ENCODE results near the gene PDCD5.
"Not testable (repeated sequence)": the region's sequence is repeated elsewhere in the genome, so short reads cannot be mapped to it uniquely, and the experiment has no call there.

The PDCD5 gene

GRCh38 chr19:32563761-32564160 lies 17.2 kb upstream of the PDCD5 start:
- no peak for DNase-seq (ENCODE audit: extremely low spot score)
- no peak for TF ChIP-seq FOXK2 (IDR thresholded peaks at IDR 0.05)
- TF ChIP-seq LEF1 (IDR thresholded peaks at IDR 0.05; ENCODE audit: borderline replicate concordance) = no peak
- TF ChIP-seq SP1 (IDR thresholded peaks at IDR 0.05) = no peak
- no peak for TF ChIP-seq HDGF (IDR thresholded peaks at IDR 0.05; ENCODE audit: borderline replicate concordance)
- no peak for TF ChIP-seq ZNF384 (IDR thresholded peaks at IDR 0.05)
- TF ChIP-seq NFRKB (IDR thresholded peaks at IDR 0.05) = no peak
- TF ChIP-seq ELF4 (IDR thresholded peaks at IDR 0.05) = no peak
- no peak for TF ChIP-seq ARNT (IDR thresholded peaks at IDR 0.05)
- TF ChIP-seq PKNOX1 (IDR thresholded peaks at IDR 0.05) = no peak
- no peak for TF ChIP-seq L3MBTL2 (conservative IDR thresholded peaks at IDR 0.05)
- no peak for TF ChIP-seq BHLHE40 (IDR thresholded peaks at IDR 0.05; ENCODE audit: borderline replicate concordance)
- POLR2A ChIA-PET = no interaction called here
- CTCF ChIA-PET = no interaction called here

GRCh38 chr19:32566246-32566830 lies 14.7 kb upstream of the PDCD5 start:
- no peak for DNase-seq (ENCODE audit: extremely low spot score)
- no peak for TF ChIP-seq HDGF (IDR thresholded peaks at IDR 0.05; ENCODE audit: borderline replicate concordance)
- TF ChIP-seq FOXA1 (IDR thresholded peaks at IDR 0.05) = no peak
- TF ChIP-seq ZNF384 (IDR thresholded peaks at IDR 0.05) = no peak
- ChIA-PET CTCF (interaction anchor here (0.6 kb wide), 1 partner anchor 1661 kb away, joined by 3 read pairs; no protein-coding TSS in a partner anchor), POLR2A (no interaction called here)

GRCh38 chr19:32567486-32567885 lies 13.5 kb upstream of the PDCD5 start:
- no peak for DNase-seq (ENCODE audit: extremely low spot score)
- TF ChIP-seq CTBP1 (IDR thresholded peaks at IDR 0.05; ENCODE audit: borderline replicate concordance) (no peak), LEF1 (IDR thresholded peaks at IDR 0.05; ENCODE audit: borderline replicate concordance) (no peak), FOXK2 (IDR thresholded peaks at IDR 0.05) (no peak), PKNOX1 (IDR thresholded peaks at IDR 0.05) (no peak), ZNF384 (IDR thresholded peaks at IDR 0.05) (no peak), ELF4 (IDR thresholded peaks at IDR 0.05) (no peak), NFRKB (IDR thresholded peaks at IDR 0.05) (no peak)
- ChIA-PET POLR2A (no interaction called here), CTCF (no interaction called here)

GRCh38 chr19:32570081-32570785 lies 10.8 kb upstream of the PDCD5 start:
- ChIA-PET POLR2A (interaction anchor here (1.3 kb wide), 1 partner anchor 11 kb away, joined by 4 read pairs; the partner anchor contains the start of gene PDCD5), CTCF (interaction anchor here (0.6 to 1.3 kb wide), 5 partner anchors 105 to 1606 kb away, joined by 3 to 6 read pairs (median 3); no protein-coding TSS in a partner anchor)
- peak; percentile 61 for DNase-seq (ENCODE audit: extremely low spot score)
- TF ChIP-seq PKNOX1 (IDR thresholded peaks at IDR 0.05) (no peak), L3MBTL2 (conservative IDR thresholded peaks at IDR 0.05) (peak; percentile 54), FOXK2 (IDR thresholded peaks at IDR 0.05) (peak; percentile 20; the same call in 1 of the 2 replicates)

- POLR2A ChIA-PET = interaction anchor here (1.3 kb wide), 1 partner anchor 10 kb away, joined by 4 read pairs; the partner anchor contains the start of gene PDCD5
- CTCF ChIA-PET; DNase-seq (ENCODE audit: extremely low spot score): not testable (repeated sequence)
Measured at GRCh38 chr19:32571471-32572075, 9.4 kb upstream of the PDCD5 start.

GRCh38 chr19:32572700-32573491 lies 8.1 kb upstream of the PDCD5 start:
- DNase-seq (ENCODE audit: extremely low spot score); POLR2A ChIA-PET; CTCF ChIA-PET: not testable (repeated sequence)

- POLR2A ChIA-PET = no interaction called here
- no peak for DNase-seq (ENCODE audit: extremely low spot score)
Measured at GRCh38 chr19:32573492-32573794, 7.5 kb upstream of the PDCD5 start.

More at GRCh38 chr19:32573492-32573794, 7.5 kb upstream of the PDCD5 start:
- CTCF ChIA-PET = no interaction called here
- TF ChIP-seq FOXA1 (IDR thresholded peaks at IDR 0.05) (no peak), FOXK2 (IDR thresholded peaks at IDR 0.05) (no peak), PKNOX1 (IDR thresholded peaks at IDR 0.05) (no peak), SP1 (IDR thresholded peaks at IDR 0.05) (no peak), HDGF (IDR thresholded peaks at IDR 0.05; ENCODE audit: borderline replicate concordance) (no peak), CTBP1 (IDR thresholded peaks at IDR 0.05; ENCODE audit: borderline replicate concordance) (no peak), TARDBP (IDR thresholded peaks at IDR 0.05) (no peak), LEF1 (IDR thresholded peaks at IDR 0.05; ENCODE audit: borderline replicate concordance) (no peak), ARNT (IDR thresholded peaks at IDR 0.05) (no peak), L3MBTL2 (conservative IDR thresholded peaks at IDR 0.05) (no peak), FOXM1 (IDR thresholded peaks at IDR 0.05; ENCODE audit: borderline replicate concordance) (no peak)
